ENCODE measurements around the gene RHOG. TPM values are rescaled to one million over a fixed set of nuclear protein-coding genes. Genes with fewer than 3 reads are reported as not detected.
"Not testable (repeated sequence)": the region's sequence is repeated elsewhere in the genome, so short reads cannot be mapped to it uniquely, and the experiment has no call there.

RHOG gene
- total RNA-seq, 2 experiments from 2014 or later = 101 to 106 TPM

DNA sequence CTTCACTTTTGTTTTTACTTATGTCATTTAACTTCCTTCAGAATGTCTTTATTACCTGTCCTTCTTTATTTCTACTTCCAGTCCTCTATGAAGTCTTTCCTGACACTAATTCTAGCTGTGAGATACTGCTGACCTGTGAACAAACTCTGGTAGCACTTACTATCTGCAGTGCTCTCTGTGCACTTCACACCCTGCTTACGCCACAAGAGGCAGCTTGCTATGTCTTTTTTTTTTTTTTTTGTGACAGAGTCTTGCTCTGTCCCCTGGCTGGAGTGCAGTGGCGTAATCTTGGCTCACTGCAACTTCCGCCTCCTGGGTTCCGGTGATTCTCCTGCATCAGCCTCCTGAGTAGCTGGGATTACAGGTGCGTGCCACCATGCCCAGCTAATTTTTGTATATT lies 25.4 kb upstream of the RHOG start:
- H3K9me3 Mint-ChIP-seq = no peaks in the 10 kb centered on the region
- Histone ChIP-seq H3K36me3 (ENCODE audit: insufficient read depth, low read length) (peaks cover 2% of the 10 kb centered on the region), H3K4me1 (ENCODE audit: insufficient read depth, low read length) (peaks cover 77% of the 10 kb centered on the region), H3K4me3 (ENCODE audit: low read length) (no peak overlapping the region), H3K27me3 (ENCODE audit: control insufficient read depth in 1 of 2, insufficient read depth in 2 of 2, low read length in 2 of 2) (no peaks in the 10 kb centered on the region), H3K9me3 (ENCODE audit: control insufficient read depth in 1 of 2, insufficient read depth in 1 of 2, low read length in 2 of 2) (no peaks in the 10 kb centered on the region), H3K27ac (ENCODE audit: low read depth in 1 of 2, low read length in 2 of 2) (no peak overlapping the region)
- peaks cover 10% of the 10 kb centered on the region for H3K36me3 Mint-ChIP-seq (ENCODE audit: low read depth)
- CTCF ChIA-PET = interaction anchor here (1.2 to 7.2 kb wide), 2 partner anchors 11 to 205 kb away, joined by 3 to 49 read pairs; partner anchors contain the start of gene STIM1
- POLR2A ChIA-PET = interaction anchor here (1.2 to 9.5 kb wide), 2 partner anchors 12 to 17 kb away, joined by 3 to 100 read pairs; partner anchors contain the start of gene STIM1
- ATAC-seq (ENCODE audit: poor library complexity) (peak; percentile 50), DNase-seq (peak in 3 of 14 experiments; percentile 43 to 45 (median 44))
- peak overlapping the region; percentile 52 for H3K4me3 Mint-ChIP-seq
- H3K4me1 Mint-ChIP-seq (ENCODE audit: low read depth) = peaks cover 88% of the 10 kb centered on the region
- peak overlapping the region; percentile 90 for H3K27ac Mint-ChIP-seq
- intact Hi-C loops (cut with DNase I, micrococcal nuclease) = no loop called here
- TF ChIP-seq, protein P1, sequence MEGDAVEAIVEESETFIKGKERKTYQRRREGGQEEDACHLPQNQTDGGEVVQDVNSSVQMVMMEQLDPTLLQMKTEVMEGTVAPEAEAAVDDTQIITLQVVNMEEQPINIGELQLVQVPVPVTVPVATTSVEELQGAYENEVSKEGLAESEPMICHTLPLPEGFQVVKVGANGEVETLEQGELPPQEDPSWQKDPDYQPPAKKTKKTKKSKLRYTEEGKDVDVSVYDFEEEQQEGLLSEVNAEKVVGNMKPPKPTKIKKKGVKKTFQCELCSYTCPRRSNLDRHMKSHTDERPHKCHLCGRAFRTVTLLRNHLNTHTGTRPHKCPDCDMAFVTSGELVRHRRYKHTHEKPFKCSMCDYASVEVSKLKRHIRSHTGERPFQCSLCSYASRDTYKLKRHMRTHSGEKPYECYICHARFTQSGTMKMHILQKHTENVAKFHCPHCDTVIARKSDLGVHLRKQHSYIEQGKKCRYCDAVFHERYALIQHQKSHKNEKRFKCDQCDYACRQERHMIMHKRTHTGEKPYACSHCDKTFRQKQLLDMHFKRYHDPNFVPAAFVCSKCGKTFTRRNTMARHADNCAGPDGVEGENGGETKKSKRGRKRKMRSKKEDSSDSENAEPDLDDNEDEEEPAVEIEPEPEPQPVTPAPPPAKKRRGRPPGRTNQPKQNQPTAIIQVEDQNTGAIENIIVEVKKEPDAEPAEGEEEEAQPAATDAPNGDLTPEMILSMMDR (IDR thresholded peaks at IDR 0.05) = no peak
- H3K27me3 Mint-ChIP-seq = no peaks in the 10 kb centered on the region

DNA sequence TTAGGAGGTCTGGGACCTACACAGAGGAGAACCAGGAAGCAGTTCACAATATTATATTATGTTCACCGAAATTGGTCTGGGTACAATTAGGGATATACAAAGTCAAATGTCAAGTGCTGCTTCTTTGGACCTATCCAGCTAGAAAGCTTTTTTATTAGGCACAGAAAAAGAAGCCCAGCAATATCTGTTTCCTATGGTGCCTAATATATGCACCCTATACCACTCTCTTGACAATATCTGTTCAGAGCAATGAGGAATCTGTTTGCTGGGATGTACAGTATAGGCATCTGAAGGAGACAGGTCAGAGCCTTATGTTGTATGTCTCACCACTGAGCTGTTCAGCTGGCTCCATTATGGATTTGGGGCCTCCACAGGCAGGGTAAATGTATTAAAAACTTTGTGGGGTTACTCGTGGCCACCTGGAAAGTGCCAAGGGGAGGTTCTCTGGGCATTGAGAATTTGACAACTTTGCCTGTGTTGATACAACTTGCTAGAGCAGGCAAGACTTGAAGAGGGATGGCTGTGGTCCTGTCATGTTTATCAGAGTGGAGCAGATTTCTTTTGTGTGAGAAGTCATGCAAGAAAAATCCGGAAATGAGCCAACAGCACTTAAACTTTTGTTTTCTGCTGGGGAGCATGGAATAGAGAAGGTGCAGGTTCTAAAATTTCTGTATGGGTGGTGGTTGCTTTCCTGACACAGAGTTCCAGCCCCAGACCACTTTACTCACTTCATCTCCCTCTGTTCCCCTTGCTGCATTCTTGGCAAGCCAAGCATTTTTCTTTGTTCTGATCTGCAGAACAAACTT lies 24.8 kb upstream of the RHOG start:
- peaks cover 8% of the 10 kb centered on the region for H3K36me3 Mint-ChIP-seq (ENCODE audit: low read depth)
- H3K27me3 Mint-ChIP-seq = no peaks in the 10 kb centered on the region
- H3K4me1 Mint-ChIP-seq (ENCODE audit: low read depth) = peaks cover 90% of the 10 kb centered on the region
- ATAC-seq (ENCODE audit: poor library complexity) (peak; percentile 22), DNase-seq (peak in 1 of 14 experiments; percentile 36)
- H3K4me1 ChIP-seq (ENCODE audit: insufficient read depth, low read length) = peaks cover 77% of the 10 kb centered on the region
- H3K27ac ChIP-seq (ENCODE audit: low read depth in 1 of 2, low read length in 2 of 2) = peak overlapping the region in 1 of 2 donors; percentile 50
- H3K27ac Mint-ChIP-seq = peak overlapping the region; percentile 90
- H3K36me3 ChIP-seq (ENCODE audit: insufficient read depth, low read length) = peaks cover 2% of the 10 kb centered on the region
- H3K9me3 ChIP-seq (ENCODE audit: control insufficient read depth in 1 of 2, insufficient read depth in 1 of 2, low read length in 2 of 2) = no peaks in the 10 kb centered on the region
- peak overlapping the region; percentile 52 for H3K4me3 Mint-ChIP-seq
- H3K4me3 ChIP-seq (ENCODE audit: low read length) = no peak overlapping the region
- intact Hi-C loops (cut with DNase I, micrococcal nuclease) = no loop called here
- ChIA-PET POLR2A (interaction anchor here (1.0 to 9.5 kb wide), 3 partner anchors 11 to 24 kb away, joined by 3 to 100 read pairs (median 3); partner anchors contain the start of gene STIM1), CTCF (interaction anchor here (1.2 to 7.2 kb wide), 3 partner anchors 10 to 206 kb away, joined by 3 to 49 read pairs (median 4); partner anchors contain the start of gene STIM1)
- no peaks in the 10 kb centered on the region for H3K9me3 Mint-ChIP-seq
- TF ChIP-seq, protein P1 (IDR thresholded peaks at IDR 0.05) = no peak
- no peaks in the 10 kb centered on the region for H3K27me3 ChIP-seq (ENCODE audit: control insufficient read depth in 1 of 2, insufficient read depth in 2 of 2, low read length in 2 of 2)

DNA sequence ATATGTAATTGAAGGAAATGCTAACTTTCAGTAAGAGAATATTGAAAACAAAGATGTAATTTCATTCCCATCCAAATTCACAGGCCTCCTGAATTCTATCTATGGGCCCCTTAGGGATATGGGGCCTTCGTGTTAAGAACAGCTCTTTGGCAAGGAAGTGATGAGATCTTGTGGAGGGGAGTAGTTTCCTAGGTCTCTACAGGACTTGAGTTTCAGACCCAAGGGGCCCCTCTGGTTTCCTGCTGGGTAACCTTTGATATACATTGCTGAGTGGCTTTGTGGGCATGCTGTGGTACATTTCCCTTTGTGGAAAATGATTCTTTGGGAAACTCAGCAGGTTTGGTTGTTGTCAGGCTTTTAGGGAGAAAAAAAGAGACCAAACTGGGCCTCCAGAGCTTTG lies 20.9 kb upstream of the RHOG start:
- Mint-ChIP-seq H3K4me3 (peak overlapping the region; percentile 82), H3K36me3 (ENCODE audit: low read depth) (peaks cover 7% of the 10 kb centered on the region), H3K9me3 (no peaks in the 10 kb centered on the region), H3K27ac (peak overlapping the region; percentile 99), H3K4me1 (ENCODE audit: low read depth) (peaks cover 90% of the 10 kb centered on the region), H3K27me3 (no peaks in the 10 kb centered on the region)
- ATAC-seq (ENCODE audit: poor library complexity) = no peak
- DNase-seq = peak in 2 of 14 experiments; percentile 22 to 41
- Histone ChIP-seq H3K27me3 (ENCODE audit: control insufficient read depth in 1 of 2, insufficient read depth in 2 of 2, low read length in 2 of 2) (no peaks in the 10 kb centered on the region), H3K4me3 (ENCODE audit: low read length) (peak overlapping the region; percentile 30), H3K4me1 (ENCODE audit: insufficient read depth, low read length) (peaks cover 90% of the 10 kb centered on the region), H3K27ac (ENCODE audit: low read depth in 1 of 2, low read length in 2 of 2) (peak overlapping the region in 1 of 2 donors; percentile 36), H3K36me3 (ENCODE audit: insufficient read depth, low read length) (peaks cover 2% of the 10 kb centered on the region), H3K9me3 (ENCODE audit: control insufficient read depth in 1 of 2, insufficient read depth in 1 of 2, low read length in 2 of 2) (no peaks in the 10 kb centered on the region)
- TF ChIP-seq, protein P1 (IDR thresholded peaks at IDR 0.05) = no peak
- ChIA-PET POLR2A (interaction anchor here (0.6 to 2.0 kb wide), 5 partner anchors 10 to 211 kb away, joined by 3 to 12 read pairs (median 4); partner anchors contain the start of gene RHOG), CTCF (interaction anchor here (1.4 to 4.7 kb wide), 3 partner anchors 12 to 206 kb away, joined by 3 to 21 read pairs (median 3); no protein-coding TSS in a partner anchor)
- intact Hi-C loops (cut with DNase I, micrococcal nuclease) = no loop called here

DNA sequence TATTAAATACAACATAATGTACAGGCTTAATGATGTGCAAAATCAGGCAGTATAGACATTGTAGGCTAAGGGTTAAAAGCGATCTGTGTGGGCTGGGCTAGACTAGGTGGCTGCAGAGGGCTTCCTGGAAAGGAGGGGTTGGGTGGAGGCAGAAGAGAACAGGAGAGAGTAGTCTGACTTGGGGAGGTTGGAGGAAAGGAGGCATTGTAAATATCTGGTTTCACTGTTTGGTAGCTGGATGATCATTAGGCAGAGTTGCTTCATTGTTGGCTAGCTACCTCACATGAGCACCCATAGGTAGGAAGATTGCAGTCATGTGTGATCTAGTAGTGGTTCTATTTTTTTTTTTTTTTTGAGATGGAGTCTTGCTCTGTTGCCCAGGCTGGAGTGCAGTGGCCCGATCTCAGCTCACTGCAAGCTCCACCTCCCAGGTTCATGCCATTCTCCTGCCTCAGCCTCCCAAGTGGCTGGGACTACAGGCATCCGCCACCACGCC lies 20.2 kb upstream of the RHOG start:
- H3K9me3 Mint-ChIP-seq; intact Hi-C loops (cut with DNase I, micrococcal nuclease); H3K36me3 ChIP-seq (ENCODE audit: insufficient read depth, low read length); H3K27me3 Mint-ChIP-seq; H3K27me3 ChIP-seq (ENCODE audit: control insufficient read depth in 1 of 2, insufficient read depth in 2 of 2, low read length in 2 of 2); H3K9me3 ChIP-seq (ENCODE audit: control insufficient read depth in 1 of 2, insufficient read depth in 1 of 2, low read length in 2 of 2): not testable (repeated sequence)
- H3K4me1 ChIP-seq (ENCODE audit: insufficient read depth, low read length) = peaks cover 87% of the 10 kb centered on the region
- H3K4me1 Mint-ChIP-seq (ENCODE audit: low read depth) = peaks cover 89% of the 10 kb centered on the region
- ChIA-PET CTCF (interaction anchor here (1.2 to 4.7 kb wide), 8 partner anchors 12 to 211 kb away, joined by 3 to 21 read pairs (median 4); no protein-coding TSS in a partner anchor), POLR2A (interaction anchor here (0.9 to 2.0 kb wide), 5 partner anchors 10 to 212 kb away, joined by 3 to 12 read pairs (median 4); partner anchors contain the start of gene RHOG)
- H3K4me3 Mint-ChIP-seq = peak overlapping the region; percentile 84
- H3K27ac Mint-ChIP-seq = peak overlapping the region; percentile 99
- H3K27ac ChIP-seq (ENCODE audit: low read depth in 1 of 2, low read length in 2 of 2) = peak overlapping the region in 1 of 2 donors; percentile 51
- peak overlapping the region; percentile 30 for H3K4me3 ChIP-seq (ENCODE audit: low read length)
- H3K36me3 Mint-ChIP-seq (ENCODE audit: low read depth) = peaks cover 13% of the 10 kb centered on the region
- ATAC-seq (ENCODE audit: poor library complexity) = peak; percentile 80
- peak in 6 of 14 experiments; percentile 20 to 66 (median 52) for DNase-seq

Measured in CD4-positive, alpha-beta T cell (primary cell).